GM19468 (cell line): Measurements from ENCODE around the gene NXNL1.

ENCODE experiments used
- ATAC-seq: cut with Tn5 transposase; IDR thresholded peaks from one replicate; pipeline ENCODE4 v1.9.1; 2021; ENCODE audit warnings: mild to moderate bottlenecking, moderate library complexity, moderate number of reproducible peaks; ENCODE audit not compliant: unreplicated experiment; ENCODE audit errors: extremely low read depth

NXNL1 gene

DNA sequence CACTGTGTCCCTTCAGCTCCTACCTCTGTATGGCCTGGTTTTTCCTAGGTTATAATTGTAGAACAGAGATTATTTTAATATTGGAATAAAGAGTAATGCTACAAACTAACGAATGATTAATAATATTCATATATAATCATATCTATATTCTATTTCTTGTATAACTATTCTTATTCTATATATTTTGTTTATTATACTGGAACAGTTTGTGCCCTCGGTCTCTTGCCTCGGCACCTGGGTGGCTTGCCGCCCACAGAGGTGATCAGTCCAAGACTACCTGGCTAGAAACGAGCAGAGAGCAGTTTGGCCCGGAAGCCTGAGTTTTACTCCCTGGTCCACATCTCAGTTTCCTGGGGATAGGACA, 5.7 kb upstream of the NXNL1 start:
- ATAC-seq, result no peak

DNA sequence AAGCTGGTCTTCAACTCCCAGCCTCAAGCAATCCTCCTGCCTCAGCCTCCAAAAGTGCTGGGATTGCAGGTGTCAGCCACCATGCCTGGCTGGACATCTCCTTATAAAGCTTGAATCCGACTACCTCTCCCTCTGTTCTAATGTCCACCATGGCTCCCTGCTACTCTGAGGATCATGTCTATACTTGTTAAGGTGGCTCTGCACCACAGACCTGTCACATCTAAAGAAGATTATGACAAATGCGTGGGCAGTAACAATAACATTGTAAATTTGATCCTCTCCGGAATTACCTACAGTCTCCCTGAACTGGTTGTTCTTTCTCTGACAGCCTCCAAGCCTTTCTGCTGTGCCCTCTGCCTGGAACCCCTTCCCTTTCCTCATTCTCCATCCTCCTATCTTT, 1.8 kb downstream of the NXNL1 start:
- no peak for ATAC-seq

DNA sequence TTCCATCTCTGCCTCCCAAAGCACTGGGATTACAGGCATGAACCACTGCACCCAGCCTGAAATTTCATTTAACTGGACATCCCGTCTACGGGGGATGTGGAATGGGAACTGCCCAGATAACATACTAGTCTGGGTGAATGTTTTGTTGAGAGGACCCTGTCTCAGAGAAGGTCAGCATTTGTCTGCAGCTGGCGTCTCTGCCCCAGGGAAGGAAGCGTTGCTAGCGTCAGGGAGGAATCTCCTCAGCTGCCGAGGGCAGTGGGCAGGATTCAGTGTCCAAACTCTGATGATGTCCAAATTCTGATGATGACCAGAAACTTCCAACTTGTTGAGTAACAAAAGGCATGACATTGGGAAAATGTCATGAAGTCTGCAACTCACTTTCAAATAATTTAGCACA, 3.1 kb downstream of the NXNL1 start:
- ATAC-seq, result no peak

DNA sequence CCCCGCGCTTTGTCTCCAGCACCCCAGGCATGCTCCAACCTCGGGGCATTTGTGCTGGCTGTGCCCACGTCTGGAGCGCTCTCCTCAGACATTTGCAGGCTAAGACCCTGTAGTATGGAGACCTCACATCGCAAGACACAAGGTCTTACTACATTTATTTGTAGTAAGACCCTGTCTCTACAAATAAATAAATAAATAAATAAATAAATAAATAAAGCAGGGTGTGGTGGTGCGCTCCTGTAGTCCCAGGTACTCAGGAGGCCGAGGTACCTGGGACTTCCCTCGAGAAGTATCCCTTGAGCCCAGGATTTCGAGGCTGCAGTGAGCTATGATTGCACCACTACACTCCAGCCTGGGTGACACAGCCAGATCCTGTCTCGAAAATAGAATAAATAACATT, 4.6 kb downstream of the NXNL1 start:
- no peak for ATAC-seq

DNA sequence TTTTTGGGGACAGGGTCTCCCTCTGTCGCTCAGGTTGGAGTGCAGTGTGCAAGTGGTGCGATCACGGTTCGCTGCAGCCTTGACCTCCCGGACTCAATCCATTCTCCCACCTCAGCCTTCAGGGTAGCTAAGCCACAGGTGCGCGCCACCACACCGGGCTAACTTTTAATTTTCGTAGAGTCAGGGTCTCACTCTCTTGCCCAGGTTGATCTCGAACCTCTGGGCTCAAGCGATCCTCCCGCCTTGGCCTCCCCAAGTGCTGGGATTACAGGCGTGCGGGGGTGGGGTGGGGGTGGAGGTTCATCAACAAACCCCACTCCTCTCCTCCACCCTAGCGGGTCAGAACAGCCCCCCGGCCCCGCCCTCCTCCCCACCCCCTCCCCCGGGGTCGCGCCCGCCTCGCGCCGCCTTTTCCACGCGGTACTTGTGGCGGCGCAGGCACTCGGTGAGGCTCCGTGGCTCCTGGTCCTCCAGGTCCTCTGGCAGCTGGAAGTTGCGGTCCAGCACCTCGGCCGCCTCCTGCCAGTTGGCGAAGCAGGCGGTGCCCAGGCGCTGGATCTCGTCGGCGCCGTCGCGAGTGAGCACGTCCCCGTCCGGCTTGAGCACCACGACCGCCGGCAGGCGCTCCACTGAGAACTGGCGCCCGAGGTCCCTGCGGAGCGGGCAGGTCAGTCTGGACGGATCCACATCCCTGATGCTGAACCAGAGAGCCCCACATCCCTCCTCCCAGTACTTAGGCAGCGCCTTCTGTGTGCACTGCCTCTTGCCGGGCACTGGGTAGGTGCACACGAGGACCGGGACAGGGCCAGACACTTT, 5.2 kb downstream of the NXNL1 start:
- ATAC-seq, result no peak

- ATAC-seq, result no peak
Measured at GRCh38 chr19:17454576-17455071, 6.1 kb downstream of the NXNL1 start.

DNA sequence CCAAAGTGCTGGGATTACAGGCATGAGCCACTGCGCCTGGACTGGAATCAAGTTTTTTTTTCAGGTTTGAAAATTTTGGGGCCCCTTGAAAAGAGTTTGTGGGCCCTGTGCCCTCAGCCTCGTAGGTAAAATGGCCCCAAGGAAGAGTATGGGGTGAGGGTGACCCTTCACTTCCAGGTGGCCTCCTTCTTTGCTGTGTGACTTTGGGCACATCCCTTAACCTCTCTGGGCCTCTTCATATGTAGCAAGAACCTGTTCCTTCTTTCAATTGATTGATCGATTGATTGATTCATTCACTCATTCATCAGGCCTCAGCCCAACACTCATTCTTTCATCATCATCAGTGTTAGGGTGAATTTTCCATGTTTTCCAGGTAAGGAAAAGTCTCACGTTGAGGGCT, 8.9 kb downstream of the NXNL1 start:
- no peak for ATAC-seq

DNA sequence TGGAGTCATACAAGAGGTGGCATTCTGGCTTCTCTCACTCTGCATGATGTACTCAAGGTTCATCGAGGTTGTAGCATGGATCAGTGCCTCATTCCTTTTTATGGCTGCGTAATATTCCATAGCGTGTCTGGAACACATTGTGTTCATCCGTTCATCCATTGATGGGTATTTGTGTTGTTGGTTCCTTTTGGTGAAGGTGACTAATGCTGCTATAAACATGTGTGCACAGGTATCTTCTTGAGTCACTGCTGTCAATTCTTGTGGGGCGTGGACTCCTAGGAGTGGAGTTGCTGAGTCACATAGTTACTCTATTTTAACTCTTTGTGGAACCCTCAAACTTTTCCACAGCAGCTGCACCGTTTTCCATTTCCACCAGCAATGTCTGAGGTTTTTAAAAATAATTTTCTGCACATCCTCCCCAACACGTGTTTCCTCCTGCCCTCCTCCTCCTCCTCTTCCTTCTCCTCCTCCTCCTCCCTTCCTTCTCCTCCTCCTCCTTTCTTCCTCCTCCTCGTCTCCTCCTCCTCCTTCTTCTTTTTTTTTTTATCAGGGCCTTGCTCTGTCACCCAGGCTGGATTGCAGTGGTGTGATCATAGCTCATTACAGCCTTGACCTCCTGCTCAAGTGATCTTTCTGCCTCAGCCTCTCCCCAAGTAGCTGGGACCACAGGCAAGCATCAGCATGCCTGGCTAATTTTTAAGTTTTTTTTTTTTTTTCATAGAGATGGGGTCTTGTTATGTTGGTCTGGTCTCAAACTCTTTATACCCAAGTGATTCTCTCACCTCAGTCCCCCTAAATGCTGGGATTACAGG, 10.3 kb downstream of the NXNL1 start:
- ATAC-seq, result no peak

DNA sequence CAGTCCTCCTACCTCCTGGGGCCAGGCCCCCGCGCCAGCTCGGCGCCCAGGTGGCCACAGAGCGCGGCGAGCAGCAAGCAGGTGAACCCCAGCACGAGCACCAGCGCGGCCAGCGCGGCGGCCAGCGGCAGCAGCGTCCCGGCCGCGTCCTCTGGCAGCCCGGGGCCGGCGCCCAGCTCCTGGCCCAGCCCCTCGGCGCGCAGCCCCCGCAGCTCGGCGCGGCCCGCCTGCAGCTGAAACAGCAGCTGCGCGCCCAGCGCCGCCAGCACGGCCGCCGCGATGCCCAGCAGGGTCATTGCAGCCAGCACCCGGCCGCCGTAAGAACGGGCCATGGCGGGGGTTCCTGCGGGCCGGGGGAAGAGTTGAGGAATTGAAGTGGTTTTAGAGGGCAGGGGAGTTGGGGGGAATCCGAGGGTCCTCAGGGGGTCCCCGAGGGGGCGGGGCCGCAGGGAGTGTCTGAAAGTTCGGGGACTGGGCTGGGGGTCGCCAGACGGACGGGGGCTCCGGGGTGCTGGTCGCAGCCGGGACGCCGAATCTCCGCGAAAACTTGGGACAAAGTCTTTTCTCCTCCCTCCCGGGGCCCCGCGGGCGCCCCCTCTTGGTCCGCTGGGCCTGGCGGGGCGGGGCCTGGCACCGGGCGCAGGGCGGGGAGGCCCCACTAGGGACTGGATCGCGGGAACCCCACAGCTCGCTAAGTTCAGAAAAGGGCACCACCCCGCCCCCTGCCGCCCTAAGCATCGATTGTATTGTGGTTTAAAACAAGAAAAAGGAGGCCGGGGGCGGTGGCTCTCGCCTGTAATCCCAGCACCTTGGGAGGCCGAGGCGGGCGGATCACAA, 12.4 kb downstream of the NXNL1 start, which contains the start of gene TMEM221:
TMEM221 (minus strand) TSS at position 538 of the 837 bp plus-strand sequence; CDS start at position 332, 206 bp downstream.
- no peak for ATAC-seq

- no peak for ATAC-seq
Measured at GRCh38 chr19:17447704-17448130, 13.0 kb downstream of the NXNL1 start.

GRCh38 chr19:17445526-17446165, 15.1 kb downstream of the NXNL1 start:
- ATAC-seq, result no peak

GRCh38 chr19:17441241-17442021, 19.3 kb downstream of the NXNL1 start:
- no peak for ATAC-seq

DNA sequence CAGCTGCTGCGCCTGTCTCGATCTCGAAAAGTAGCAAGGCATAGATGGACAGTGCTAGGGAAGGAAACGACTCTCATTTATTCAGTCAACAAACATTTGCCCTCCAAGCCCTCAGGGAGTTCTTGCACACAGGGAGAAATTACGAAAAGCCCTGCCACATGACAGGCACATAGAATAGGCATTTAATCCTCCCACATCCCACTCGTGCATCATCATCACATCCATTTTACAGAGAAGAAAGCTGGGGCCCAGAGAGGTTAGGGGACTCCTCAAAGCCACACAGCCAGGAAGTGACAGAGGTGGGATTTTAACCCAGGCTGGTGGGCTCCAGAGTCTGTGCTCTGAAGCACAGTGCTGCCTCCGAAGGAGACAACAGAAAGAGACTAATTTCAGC, 23.9 kb downstream of the NXNL1 start:
- ATAC-seq, result no peak

DNA sequence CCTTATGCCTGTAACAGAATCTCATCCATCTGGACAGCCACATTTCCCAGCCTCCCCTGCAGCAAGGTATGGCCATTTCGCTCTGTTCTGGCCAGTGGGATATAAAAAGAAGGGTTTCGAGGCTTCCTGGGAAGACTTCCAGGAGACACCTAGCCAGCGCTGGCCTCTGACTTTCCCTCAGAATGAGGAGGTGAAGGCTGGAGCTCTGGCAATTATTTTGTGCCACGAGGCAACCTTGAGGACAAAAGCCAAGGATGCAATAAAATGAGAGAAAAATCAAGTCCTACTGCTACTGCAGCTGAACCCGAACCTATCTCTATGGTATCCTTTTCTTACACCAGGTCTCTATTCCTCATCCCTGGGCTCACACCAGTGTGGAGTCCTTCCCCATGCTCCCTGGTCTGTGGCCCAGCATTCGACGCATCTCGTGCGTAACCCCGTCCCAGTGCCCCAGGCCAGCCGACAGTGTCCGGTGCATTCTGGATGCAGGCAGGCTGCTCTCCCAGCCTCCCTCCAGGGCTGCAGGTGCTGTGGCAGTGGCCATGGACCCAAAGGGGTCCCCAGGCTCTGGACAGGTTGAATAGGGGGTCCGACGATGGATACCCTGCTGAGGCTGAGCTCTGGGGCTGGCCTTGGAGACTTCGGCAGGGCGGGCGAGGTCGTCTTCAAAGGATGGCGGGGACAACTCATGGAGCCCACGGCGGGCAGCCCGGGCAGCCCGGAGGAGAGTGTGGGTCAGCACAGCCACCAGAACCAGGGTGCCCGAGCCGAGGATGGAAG, 24.4 kb downstream of the NXNL1 start:
- ATAC-seq, result no peak

DNA sequence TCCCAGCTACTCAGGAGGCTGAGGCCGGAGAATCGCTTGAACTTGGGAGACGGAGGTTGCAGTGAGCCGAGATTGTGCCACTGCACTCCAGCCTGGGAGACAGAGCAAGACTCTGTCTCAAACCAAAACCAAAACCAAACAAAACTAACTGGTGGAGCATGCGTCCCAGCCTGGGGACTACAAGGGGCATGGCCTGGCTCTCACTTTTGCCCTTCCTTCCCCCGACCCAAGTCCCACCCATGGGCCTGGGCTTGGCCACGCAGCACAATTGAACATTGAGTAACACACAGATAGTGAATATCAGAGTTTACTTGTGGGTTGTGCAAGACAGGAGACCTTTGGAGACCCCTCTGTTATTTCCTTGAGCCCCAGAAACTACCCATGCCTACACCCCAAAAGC, 25.5 kb downstream of the NXNL1 start:
- ATAC-seq, result no peak

DNA sequence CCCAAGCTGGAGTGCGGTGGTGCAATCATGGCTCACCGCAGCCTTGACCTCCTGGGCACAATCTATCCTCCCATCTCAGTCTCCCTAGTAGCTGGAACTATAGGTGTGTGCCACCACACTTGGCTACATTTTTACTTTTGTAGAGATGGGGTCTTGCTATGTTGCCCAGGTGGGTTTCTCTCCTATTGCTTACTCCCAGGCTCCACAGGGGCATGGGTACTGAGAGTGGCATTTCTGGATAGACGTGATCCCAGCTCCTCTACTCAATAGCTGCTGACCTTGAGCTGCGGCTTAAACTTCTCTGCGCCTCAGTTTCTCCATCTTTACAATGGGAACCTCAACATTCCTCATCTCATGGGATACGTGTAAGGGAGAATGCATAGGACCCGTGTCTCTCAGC, 29.3 kb downstream of the NXNL1 start:
- no peak for ATAC-seq

GRCh38 chr19:17429641-17430113, 31.0 kb downstream of the NXNL1 start:
- ATAC-seq, result no peak

DNA sequence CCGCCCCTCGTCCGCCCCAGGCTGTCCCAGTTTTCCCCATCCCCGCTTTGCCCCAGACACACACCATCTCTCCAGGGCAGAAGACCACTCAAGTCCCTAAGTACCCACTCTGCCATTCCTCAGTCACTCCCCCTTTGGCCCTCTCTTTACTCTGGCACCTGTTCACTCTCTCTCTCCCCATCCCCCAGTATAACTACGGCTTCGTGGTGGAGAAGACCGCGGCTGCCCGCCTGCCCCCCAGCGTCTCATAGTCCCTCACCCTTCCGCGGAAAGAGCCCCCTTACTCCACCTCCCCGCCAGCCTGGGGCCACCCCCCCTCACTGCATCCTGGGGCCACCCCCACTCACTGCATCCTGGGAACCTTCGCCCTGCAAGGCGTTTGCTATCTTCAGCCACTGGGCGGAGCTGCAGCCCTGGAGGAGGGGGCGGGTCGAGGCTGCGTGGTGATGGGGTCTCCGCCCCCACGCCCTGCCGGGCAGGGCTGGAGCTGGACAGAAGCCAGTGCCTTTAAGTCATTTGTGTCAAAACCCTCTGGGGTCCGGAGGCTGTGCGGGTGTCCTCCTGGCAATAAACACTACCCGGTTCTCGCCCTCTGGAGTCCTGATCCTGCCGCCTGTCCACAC, 35.9 kb downstream of the NXNL1 start:
- no peak for ATAC-seq
